ENCODE measurements around the gene CDKN2B.

The CDKN2B gene

GRCh38 chr9:22033012-22033630 is 24.0 kb upstream of the CDKN2B start:
- no peak for DNase-seq

GRCh38 chr9:22031655-22032411 is 22.7 kb upstream of the CDKN2B start:
- DNase-seq, result no peak

DNA sequence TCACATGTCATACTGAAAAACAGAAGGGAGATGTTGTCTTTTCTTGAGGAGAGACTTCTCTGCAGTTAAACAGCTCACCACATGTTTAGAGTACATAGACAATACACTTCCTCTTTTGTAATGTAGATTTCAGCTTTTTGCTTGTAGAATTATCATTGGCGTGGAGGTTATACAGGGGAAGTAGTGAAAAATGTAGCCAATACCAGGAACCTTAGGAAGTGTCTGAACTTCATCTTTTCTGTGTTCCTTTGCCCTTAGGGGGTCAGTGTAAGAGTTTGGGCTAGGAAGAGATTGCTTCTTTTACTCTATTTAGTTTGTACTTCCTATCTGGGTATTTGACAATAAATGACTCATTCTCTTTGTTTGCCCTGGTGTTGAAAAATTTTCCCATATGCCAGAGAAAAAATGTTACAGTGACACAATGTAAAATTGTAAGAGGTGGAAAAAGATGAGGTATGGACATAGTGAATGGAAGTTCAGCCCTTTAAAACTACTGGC is 21.0 kb upstream of the CDKN2B start:
- no peak for DNase-seq

DNA sequence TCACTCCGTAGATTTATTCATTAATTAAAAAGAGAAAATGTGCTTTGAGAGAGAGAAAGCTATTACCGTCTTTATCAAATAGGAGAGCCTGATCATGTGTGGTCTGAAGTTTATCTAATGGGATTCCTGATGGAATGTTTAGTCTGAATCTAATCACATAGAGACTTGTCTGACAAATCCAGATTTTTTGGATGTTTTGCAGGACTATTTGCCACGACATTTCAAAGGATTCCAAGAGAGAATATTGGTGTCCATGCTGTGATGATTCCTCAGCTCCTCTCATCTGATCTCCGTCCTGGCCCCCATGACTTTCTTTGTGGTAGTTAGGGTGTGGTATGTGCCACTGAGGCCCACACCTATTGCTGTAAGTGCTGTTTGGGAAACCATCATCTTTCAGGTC is 20.1 kb upstream of the CDKN2B start:
- no peak for DNase-seq

- DNase-seq, result no peak
Measured at GRCh38 chr9:22028394-22028793, 19.3 kb upstream of the CDKN2B start.

- DNase-seq, result no peak
Measured at GRCh38 chr9:22026696-22027095, 17.6 kb upstream of the CDKN2B start.

DNA sequence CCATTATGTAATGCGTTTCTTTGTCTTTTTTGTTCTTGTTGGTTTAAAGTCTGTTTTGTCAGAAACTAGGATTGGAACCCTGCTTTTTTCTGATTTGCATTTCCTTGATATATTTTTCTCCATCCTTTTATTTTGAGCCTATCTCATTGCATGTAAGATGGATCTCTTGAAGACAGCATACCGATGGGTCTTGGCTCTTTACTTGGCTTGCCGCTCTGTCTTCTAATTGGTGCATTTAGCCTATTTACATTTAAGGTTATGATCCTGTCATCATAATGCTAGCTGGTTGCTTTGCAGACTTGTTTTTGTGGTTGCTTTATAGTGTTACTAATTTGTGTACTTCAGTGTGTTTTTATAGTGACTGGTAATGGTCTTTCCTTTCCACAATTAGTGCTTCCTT is 13.3 kb upstream of the CDKN2B start:
- no peak for DNase-seq

DNA sequence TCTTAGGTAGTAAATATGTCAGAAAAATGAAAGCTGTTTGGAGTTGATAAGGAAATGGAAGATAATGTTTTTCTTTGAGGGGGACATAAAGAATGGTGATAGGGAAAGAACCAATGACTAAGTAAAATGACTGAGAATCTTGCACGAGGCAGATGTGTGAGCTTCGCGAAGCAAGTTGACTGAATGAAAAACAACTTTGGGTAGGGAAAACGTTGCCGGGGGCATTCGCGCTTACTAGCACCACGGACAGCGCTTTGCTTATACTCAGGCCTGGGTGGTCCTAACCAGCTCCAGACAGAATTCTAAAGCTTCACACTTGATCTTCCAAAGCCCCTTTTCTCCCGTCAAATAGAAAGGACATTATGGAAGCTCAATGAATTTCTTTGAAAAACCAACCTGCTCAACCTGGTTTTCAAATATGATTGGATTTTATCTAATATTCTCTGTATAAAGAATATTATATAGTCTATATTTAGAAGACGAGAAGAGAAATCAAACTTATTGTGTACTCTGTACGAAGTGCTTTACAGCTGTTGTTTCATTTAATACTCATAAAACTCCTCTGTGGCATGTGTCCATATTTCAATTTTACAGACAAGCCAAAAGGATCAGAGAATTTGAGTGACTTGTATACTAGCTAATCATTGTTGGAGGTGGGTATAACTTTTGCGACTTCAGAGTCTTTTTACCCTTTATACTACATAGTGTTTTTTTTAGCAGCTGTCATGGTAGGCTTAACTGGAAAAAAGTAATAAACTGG is 1.9 kb upstream of the CDKN2B start:
- no peak for DNase-seq

- DNase-seq, result no peak
Measured at GRCh38 chr9:22009506-22009867, 382 bp upstream of the CDKN2B start.

DNA sequence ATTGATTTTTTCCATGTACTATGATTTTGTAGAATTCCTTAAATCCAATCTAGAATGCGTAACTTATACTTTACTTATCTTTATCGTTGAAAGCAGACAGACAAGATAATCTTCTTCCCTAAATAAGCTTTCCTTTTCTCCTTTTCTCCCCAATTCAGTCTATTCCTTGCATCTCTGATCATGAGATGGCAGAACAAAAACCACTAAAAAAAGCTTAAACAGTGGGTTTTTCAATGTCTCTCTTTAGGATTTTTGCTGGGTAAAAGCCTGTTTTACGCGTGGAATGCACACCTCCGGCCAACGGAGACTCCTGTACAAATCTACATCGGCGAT is 755 bp downstream of the CDKN2B start:
- no peak for DNase-seq

- DNase-seq, result no peak
Measured at GRCh38 chr9:22005702-22006606, 3.2 kb downstream of the CDKN2B start.

GRCh38 chr9:22005021-22005701 is 3.9 kb downstream of the CDKN2B start:
- DNase-seq, result no peak

DNA sequence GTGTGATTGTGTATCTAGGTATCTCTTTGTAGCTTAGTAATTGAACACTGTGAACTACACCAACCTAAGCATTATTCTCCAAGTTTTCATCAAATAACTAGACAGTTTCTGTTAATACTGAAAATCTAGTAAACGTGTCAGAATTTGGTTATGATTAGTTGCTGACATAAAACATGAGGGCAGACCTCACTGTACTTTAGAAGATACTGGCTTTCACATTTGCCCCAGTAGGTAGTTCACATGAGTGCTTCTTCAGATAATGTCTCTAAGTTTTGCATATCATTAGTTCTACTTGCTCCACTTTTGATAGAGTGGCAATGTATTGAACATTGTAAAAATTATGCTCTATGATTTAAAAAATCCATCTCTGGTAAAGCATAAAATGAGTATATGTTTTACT is 7.1 kb downstream of the CDKN2B start:
- no peak for DNase-seq

- DNase-seq, result no peak
Measured at GRCh38 chr9:21998026-21998425, 11.1 kb downstream of the CDKN2B start.

GRCh38 chr9:21997480-21997879 is 11.6 kb downstream of the CDKN2B start:
- no peak for DNase-seq

DNA sequence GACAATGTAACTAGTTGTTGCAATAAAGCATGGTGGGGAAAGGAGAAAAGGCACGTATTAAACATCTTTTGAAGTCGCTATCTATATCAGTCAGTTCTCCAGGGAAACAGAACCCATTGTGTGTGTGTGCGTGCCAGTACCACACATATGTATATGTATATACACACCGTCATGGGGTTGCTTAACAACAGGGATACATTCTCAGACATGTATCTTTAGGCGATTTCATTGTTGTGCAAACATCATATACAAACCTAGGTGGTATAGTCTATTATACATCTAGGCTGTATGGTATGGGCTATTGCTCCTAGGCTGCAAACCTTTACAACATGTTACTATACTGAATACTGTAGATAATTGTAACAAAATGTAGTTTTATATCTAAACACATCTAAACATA is 12.2 kb downstream of the CDKN2B start:
- DNase-seq, result no peak

GRCh38 chr9:21996438-21996837 is 12.7 kb downstream of the CDKN2B start:
- DNase-seq, result peak; percentile 73

DNA sequence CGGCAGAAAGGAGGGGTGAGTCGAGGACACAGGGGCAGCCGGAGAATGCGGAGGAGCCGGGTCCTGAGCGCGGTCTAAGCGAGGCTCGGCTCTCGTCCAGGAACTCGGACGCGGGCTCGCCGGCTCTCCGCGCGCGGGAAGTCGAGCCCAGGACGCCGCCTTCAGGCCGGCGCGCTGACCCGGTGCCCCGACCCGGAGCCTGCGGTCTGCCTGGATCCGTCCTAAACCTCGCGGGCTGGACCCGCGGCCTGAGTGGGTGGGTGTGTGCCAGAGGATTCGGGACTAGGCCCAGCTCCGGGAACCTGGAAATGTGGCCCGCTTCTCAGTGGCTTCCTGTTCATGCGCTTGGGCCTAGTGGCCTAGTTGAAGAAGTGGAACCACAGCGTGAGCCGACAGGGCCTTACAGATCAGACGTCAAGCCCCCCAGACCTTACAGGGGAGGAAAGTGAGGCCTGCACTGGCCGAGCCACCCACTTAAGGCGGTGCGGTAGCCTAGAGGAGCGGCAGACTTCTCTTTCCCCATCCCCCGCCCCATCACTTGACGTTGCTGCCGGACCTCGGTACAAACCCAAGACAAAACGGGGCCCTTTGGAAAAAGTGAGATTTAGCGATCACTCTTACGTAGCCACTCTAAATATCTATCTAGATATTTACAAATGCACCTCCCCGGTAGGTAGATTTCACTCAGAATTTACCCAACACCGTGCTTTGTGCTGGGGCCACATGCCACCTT is 13.3 kb downstream of the CDKN2B start:
- DNase-seq, result no peak

- DNase-seq, result peak; percentile 83
Measured at GRCh38 chr9:21995006-21995665, 14.0 kb downstream of the CDKN2B start.

DNA sequence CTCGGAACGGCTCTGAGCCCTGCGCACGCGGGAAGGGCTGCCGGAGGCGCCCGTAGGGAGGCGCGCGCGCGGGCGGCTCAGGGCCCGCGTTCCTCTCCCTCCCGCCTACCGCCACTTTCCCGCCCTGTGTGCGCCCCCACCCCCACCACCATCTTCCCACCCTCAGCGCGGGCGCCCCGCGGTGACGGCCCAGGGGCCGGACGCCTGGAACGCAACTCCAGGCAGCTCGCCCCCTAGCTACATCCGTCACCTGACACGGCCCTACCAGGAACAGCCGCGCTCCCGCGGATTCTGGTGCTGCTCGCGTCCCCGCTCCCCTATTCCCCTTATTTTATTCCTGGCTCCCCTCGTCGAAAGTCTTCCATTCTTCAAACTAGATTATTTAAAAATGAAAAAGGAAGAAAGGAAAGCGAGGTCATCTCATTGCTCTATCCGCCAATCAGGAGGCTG is 14.5 kb downstream of the CDKN2B start, which contains the start of gene CDKN2B-AS1:
Gene CDKN2B-AS1 (plus strand): TSS at position 236 of the 450 bp plus-strand sequence.
- DNase-seq, result peak; percentile 88

Measured in NCI-H2227 treated with DMSO at 0.1 percent for 48 hours (cell line).